ENCODE results near the gene MGAT5B. TPM values are rescaled to one million over a fixed set of nuclear protein-coding genes. Genes with fewer than 3 reads are reported as not detected.

The MGAT5B gene
- total RNA-seq, 1 donor from 2014 or later = 1.8 TPM

DNA sequence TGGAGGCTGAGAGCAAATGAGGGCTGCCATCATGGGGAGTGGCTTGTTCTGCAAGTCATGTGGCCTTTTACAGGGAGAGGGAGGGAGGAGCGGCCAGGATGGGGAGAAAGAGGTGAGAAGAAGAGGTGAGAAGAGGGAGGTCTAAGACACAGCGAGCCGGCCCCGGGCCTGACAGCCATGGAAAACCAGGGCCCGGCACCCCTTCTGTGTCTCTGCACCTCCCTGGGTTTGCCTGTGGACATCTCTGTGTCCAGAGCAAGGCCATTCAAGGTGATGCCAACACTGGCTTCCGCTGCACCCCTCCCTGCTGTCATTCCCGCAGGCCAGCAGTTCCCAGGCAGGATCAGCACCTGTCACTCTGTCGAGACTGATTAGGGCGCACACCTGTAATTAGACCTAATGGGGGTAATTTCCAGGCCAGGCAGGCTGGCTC, 75.6 kb downstream of the MGAT5B start:
- Mint-ChIP-seq H3K27me3 (ENCODE audit: insufficient read depth, low read depth) (peaks cover 3% of the 10 kb centered on the region), H3K27ac (no peak overlapping the region)

DNA sequence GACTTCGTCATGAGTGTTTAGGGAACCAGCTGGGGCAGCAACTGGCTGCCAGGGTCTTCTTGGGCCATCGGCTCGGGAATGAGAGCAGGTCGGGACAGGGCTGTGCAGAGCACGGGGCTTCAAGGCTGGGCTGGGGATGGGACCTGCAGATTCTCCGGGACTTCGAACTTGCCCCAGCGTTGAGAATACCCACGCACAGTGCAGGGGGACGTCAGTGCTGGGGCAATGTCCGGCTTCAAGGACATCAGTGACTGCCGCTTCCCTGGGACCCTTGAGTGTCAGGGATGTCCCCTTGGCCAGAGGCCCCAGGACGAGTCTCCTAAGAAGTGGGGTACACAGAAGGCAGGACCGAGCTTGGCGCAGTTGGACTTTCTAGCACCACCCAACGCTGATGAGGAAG, 76.3 kb downstream of the MGAT5B start:
- TF ChIP-seq, protein P1, sequence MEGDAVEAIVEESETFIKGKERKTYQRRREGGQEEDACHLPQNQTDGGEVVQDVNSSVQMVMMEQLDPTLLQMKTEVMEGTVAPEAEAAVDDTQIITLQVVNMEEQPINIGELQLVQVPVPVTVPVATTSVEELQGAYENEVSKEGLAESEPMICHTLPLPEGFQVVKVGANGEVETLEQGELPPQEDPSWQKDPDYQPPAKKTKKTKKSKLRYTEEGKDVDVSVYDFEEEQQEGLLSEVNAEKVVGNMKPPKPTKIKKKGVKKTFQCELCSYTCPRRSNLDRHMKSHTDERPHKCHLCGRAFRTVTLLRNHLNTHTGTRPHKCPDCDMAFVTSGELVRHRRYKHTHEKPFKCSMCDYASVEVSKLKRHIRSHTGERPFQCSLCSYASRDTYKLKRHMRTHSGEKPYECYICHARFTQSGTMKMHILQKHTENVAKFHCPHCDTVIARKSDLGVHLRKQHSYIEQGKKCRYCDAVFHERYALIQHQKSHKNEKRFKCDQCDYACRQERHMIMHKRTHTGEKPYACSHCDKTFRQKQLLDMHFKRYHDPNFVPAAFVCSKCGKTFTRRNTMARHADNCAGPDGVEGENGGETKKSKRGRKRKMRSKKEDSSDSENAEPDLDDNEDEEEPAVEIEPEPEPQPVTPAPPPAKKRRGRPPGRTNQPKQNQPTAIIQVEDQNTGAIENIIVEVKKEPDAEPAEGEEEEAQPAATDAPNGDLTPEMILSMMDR (IDR thresholded peaks at IDR 0.05) = no peak
- no peak for TF ChIP-seq EZH2 (IDR thresholded peaks at IDR 0.05)
- TF ChIP-seq EZH2phosphoT487 (IDR thresholded peaks at IDR 0.05) = no peak
- Histone ChIP-seq H3K4me2 (no peak overlapping the region), H4K20me1 (ENCODE audit: low read depth) (no peaks in the 10 kb centered on the region), H3K4me1 (peaks cover 15% of the 10 kb centered on the region), H2AFZ (replicated peaks) (no peak overlapping the region), H3K27me3 (no peaks in the 10 kb centered on the region), H3K4me3 (no peak overlapping the region), H3K9ac (no peak overlapping the region), H3K27ac (no peak overlapping the region), H3K79me2 (ENCODE audit: low read depth) (no peaks in the 10 kb centered on the region), H3K36me3 (no peaks in the 10 kb centered on the region), H3F3A (ENCODE audit: low read depth) (peaks cover 4% of the 10 kb centered on the region), H3K9me3 (ENCODE audit: low read depth) (no peaks in the 10 kb centered on the region)
- peaks cover 4% of the 10 kb centered on the region for H3K4me1 Mint-ChIP-seq
- no peak overlapping the region for H3K4me3 Mint-ChIP-seq
- DNase-seq (ENCODE audit: low spot score) = no peak
- no peaks in the 10 kb centered on the region for H3K36me3 Mint-ChIP-seq
- H3K27ac Mint-ChIP-seq = no peak overlapping the region
- no peaks in the 10 kb centered on the region for H3K9me3 Mint-ChIP-seq
- peaks cover 3% of the 10 kb centered on the region for H3K27me3 Mint-ChIP-seq (ENCODE audit: insufficient read depth, low read depth)

More for the DNA sequence above, 75.6 kb downstream of the MGAT5B start:
- Mint-ChIP-seq H3K36me3 (no peaks in the 10 kb centered on the region), H3K9me3 (no peaks in the 10 kb centered on the region), H3K4me1 (peaks cover 4% of the 10 kb centered on the region), H3K4me3 (no peak overlapping the region)
- no peaks in the 10 kb centered on the region for H3K27me3 ChIP-seq
- H3K27ac ChIP-seq = no peak overlapping the region
- TF ChIP-seq, protein P1 (IDR thresholded peaks at IDR 0.05) = no peak
- TF ChIP-seq EZH2phosphoT487 (IDR thresholded peaks at IDR 0.05) = no peak
- no peak for TF ChIP-seq EZH2 (IDR thresholded peaks at IDR 0.05)
- H3K4me2 ChIP-seq = no peak overlapping the region
- peaks cover 4% of the 10 kb centered on the region for H3F3A ChIP-seq (ENCODE audit: low read depth)
- no peaks in the 10 kb centered on the region for H3K36me3 ChIP-seq
- no peak for DNase-seq (ENCODE audit: low spot score)
- no peaks in the 10 kb centered on the region for H4K20me1 ChIP-seq (ENCODE audit: low read depth)
- no peak overlapping the region for H3K4me3 ChIP-seq
- peaks cover 15% of the 10 kb centered on the region for H3K4me1 ChIP-seq
- H3K9ac ChIP-seq = no peak overlapping the region
- no peaks in the 10 kb centered on the region for H3K79me2 ChIP-seq (ENCODE audit: low read depth)
- no peak overlapping the region for H2AFZ ChIP-seq (replicated peaks)
- no peaks in the 10 kb centered on the region for H3K9me3 ChIP-seq (ENCODE audit: low read depth)

DNA sequence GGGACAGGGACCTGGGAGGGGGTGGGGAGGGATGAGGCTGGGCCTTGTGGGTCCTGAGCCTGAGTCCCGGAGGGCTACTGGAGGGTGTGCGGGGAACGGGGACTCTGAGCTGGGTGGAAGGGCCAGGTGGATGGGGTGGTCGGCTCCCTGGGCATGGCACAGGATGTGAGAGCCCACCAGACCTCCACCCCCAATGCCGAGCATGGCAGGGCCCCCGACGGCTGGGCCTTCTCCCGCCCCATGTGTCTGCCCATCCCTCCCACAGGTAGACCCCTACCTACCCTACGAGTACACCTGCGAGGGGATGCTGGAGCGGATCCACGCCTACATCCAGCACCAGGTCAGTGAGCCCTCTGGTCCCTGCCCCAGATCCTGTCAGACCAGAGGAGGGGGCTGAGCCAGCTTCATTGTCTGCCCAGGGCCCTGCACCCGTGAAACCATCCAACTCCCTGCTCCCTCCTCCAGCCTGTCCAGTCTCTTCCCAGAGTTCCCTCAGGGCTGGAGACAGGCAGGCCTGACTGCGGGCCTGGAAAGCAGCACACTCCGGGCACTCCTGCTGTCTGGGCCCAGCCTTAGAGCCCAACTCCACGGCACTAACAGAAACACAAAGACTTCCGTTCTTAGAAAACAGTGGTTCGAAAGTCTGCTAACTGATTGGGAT, 78.0 kb downstream of the MGAT5B start:
- Histone ChIP-seq H3K27me3 (no peaks in the 10 kb centered on the region), H3K9ac (no peak overlapping the region), H3K36me3 (no peaks in the 10 kb centered on the region), H3K9me3 (ENCODE audit: low read depth) (no peaks in the 10 kb centered on the region), H2AFZ (replicated peaks) (peak overlapping the region; percentile 52), H3K27ac (no peak overlapping the region), H3F3A (ENCODE audit: low read depth) (peaks cover 4% of the 10 kb centered on the region), H4K20me1 (ENCODE audit: low read depth) (no peaks in the 10 kb centered on the region), H3K4me3 (no peak overlapping the region), H3K4me1 (peaks cover 15% of the 10 kb centered on the region), H3K79me2 (ENCODE audit: low read depth) (no peaks in the 10 kb centered on the region), H3K4me2 (no peak overlapping the region)
- peaks cover 4% of the 10 kb centered on the region for H3K4me1 Mint-ChIP-seq
- H3K9me3 Mint-ChIP-seq = no peaks in the 10 kb centered on the region
- H3K4me3 Mint-ChIP-seq = no peak overlapping the region
- H3K36me3 Mint-ChIP-seq = no peaks in the 10 kb centered on the region
- peak; percentile 46 for DNase-seq (ENCODE audit: low spot score)
- H3K27me3 Mint-ChIP-seq (ENCODE audit: insufficient read depth, low read depth) = no peaks in the 10 kb centered on the region
- no peak for TF ChIP-seq EZH2phosphoT487 (IDR thresholded peaks at IDR 0.05)
- peak overlapping the region; percentile 53 for H3K27ac Mint-ChIP-seq

DNA sequence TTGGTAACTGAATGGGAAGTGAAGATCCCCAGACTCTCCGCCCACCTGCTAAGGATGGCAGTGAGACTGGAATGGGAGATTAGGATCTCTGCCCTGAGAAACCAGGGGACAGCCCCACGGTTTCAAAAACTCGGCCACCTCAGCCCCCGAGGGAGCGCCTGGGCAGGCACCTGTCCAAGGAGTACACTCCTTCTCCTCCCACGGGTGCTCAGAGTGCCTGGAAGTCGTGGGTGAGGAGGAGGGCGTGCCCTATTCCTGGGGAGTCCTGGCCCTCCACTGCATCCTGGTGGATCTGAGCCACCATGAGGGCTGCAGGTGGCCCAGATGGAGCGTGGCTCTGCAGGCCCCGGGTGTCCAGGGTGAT, 78.5 kb downstream of the MGAT5B start:
- no peak overlapping the region for H3K27ac ChIP-seq
- Mint-ChIP-seq H3K36me3 (no peaks in the 10 kb centered on the region), H3K9me3 (no peaks in the 10 kb centered on the region), H3K27ac (no peak overlapping the region), H3K4me3 (no peak overlapping the region), H3K27me3 (ENCODE audit: insufficient read depth, low read depth) (no peaks in the 10 kb centered on the region), H3K4me1 (peaks cover 4% of the 10 kb centered on the region)
- H3K27me3 ChIP-seq = no peaks in the 10 kb centered on the region
- peaks cover 15% of the 10 kb centered on the region for H3K4me1 ChIP-seq
- H3K9me3 ChIP-seq (ENCODE audit: low read depth) = no peaks in the 10 kb centered on the region
- no peaks in the 10 kb centered on the region for H4K20me1 ChIP-seq (ENCODE audit: low read depth)
- no peak overlapping the region for H3K4me3 ChIP-seq
- no peak overlapping the region for H3K4me2 ChIP-seq
- H3K9ac ChIP-seq = no peak overlapping the region
- H3K36me3 ChIP-seq = no peaks in the 10 kb centered on the region
- DNase-seq (ENCODE audit: low spot score) = no peak
- no peaks in the 10 kb centered on the region for H3K79me2 ChIP-seq (ENCODE audit: low read depth)
- H3F3A ChIP-seq (ENCODE audit: low read depth) = peaks cover 4% of the 10 kb centered on the region
- TF ChIP-seq EZH2phosphoT487 (IDR thresholded peaks at IDR 0.05) (no peak), EZH2 (IDR thresholded peaks at IDR 0.05) (no peak)
- TF ChIP-seq, protein P1 (IDR thresholded peaks at IDR 0.05) = no peak
- peak overlapping the region; percentile 52 for H2AFZ ChIP-seq (replicated peaks)
